ENCODE data around the gene PCK1. TPM values are rescaled to one million over a fixed set of nuclear protein-coding genes. Genes with fewer than 3 reads are reported as not detected.

The PCK1 gene
- total RNA-seq, 1 experiment from 2014 or later, result not detected

- H2BK15ac ChIP-seq (ENCODE audit: low read depth, low read length), result no peak overlapping the region
- H4K20me1 ChIP-seq (ENCODE audit: control insufficient read depth, insufficient read depth, insufficient read length), result no peaks in the 10 kb centered on the region
- H2BK120ac ChIP-seq (ENCODE audit: low read depth, low read length, poor library complexity, severe bottlenecking), result no peak overlapping the region
- H2AFZ ChIP-seq (ENCODE audit: low read length), result no peak overlapping the region
- no peak overlapping the region for H4K8ac ChIP-seq (replicated peaks; ENCODE audit: insufficient read length, low read depth, low read length)
- no peak overlapping the region for H3K9ac ChIP-seq (ENCODE audit: extremely low read depth, insufficient read length, low read length)
- Mint-ChIP-seq H3K4me1 (peaks cover 7 to 8% of the 10 kb centered on the region in 2 experiments), H3K4me3 (no peak overlapping the region), H3K9me3 (no peaks in the 10 kb centered on the region; a peak in 1 of 5 replicates), H3K27ac (no peak overlapping the region), H3K27me3 (ENCODE audit: low read depth) (peaks cover 13% of the 10 kb centered on the region), H3K36me3 (ENCODE audit: insufficient read depth in 1 of 3, low read depth in 3 of 3) (no peaks in the 10 kb centered on the region; a peak in 1 of 7 replicates)
- no peak overlapping the region for H3K56ac ChIP-seq (ENCODE audit: insufficient read length, low read depth, low read length)
- TF ChIP-seq CTCF (conservative IDR thresholded peaks at IDR 0.05), result no peak
- no peak overlapping the region for H4K5ac ChIP-seq (ENCODE audit: insufficient read length, low read depth, low read length)
- H3K14ac ChIP-seq (ENCODE audit: insufficient read depth, low read length), result no peak overlapping the region
- H2AK5ac ChIP-seq (ENCODE audit: insufficient read length, low read length), result no peak overlapping the region
- no peaks in the 10 kb centered on the region for H3K4me1 ChIP-seq (ENCODE audit: insufficient read depth, low read length)
- H3K4me2 ChIP-seq (ENCODE audit: insufficient read depth, insufficient read length, low read length), result no peak overlapping the region
- H3K79me2 ChIP-seq (ENCODE audit: insufficient read depth, low read length), result no peaks in the 10 kb centered on the region
- no peak overlapping the region for H4K91ac ChIP-seq (ENCODE audit: insufficient read length, low read depth, low read length)
- no peaks in the 10 kb centered on the region for H3K27me3 ChIP-seq (ENCODE audit: insufficient read depth, low read length)
- no peaks in the 10 kb centered on the region for H3K9me3 ChIP-seq (ENCODE audit: control insufficient read depth, low read depth, low read length)
- no peaks in the 10 kb centered on the region for H3K79me1 ChIP-seq (ENCODE audit: insufficient read depth, low read depth, low read length, poor library complexity, severe bottlenecking)
- H3K27ac ChIP-seq (ENCODE audit: insufficient read length, low read depth, low read length), result no peak overlapping the region
- no peaks in the 10 kb centered on the region for H3K23me2 ChIP-seq (ENCODE audit: insufficient read length, low read depth, low read length, poor library complexity, severe bottlenecking)
- no peak overlapping the region for H3T11ph ChIP-seq (ENCODE audit: low read length)
- WGBS (ENCODE audit: extremely low coverage, insufficient read length, low lambda C conversion rate), result no CpG with 5 or more reads among the region's 11 CpGs
- no peak overlapping the region for H3K23ac ChIP-seq (ENCODE audit: insufficient read length, low read depth, low read length)
- H2BK5ac ChIP-seq (ENCODE audit: insufficient read length, low read length), result no peak overlapping the region
- no peak overlapping the region for H3K18ac ChIP-seq (ENCODE audit: insufficient read length, low read depth, low read length)
- no peak overlapping the region for H3K4ac ChIP-seq (ENCODE audit: low read depth, low read length)
- H2BK12ac ChIP-seq (ENCODE audit: insufficient read length, low read depth, low read length), result no peak overlapping the region
- no peak for DNase-seq
- no peak overlapping the region for H2BK20ac ChIP-seq (ENCODE audit: low read depth, low read length, poor library complexity, severe bottlenecking)
Observed at GRCh38 chr20:57553376-57554018, 7.4 kb upstream of the PCK1 start.

Data from H9 (cell line).